SK-N-MC (cell line): Measurements from ENCODE around the gene INTS6.

Experiments used
- DNase-seq: peaks from one replicate; pipeline ENCODE4 v3.0.0-alpha.2; 2011; ENCODE audit warnings: low read depth, low spot score
- H3K27ac ChIP-seq: fragments of 200-600 bp; sonication (generic); 2 replicates; pipeline ENCODE4 v1.5.1; 2016; ENCODE audit warnings: mixed run types
- H3K36me3 ChIP-seq: fragments of 200-600 bp; sonication (generic); 2 replicates; pipeline ENCODE4 v1.6.1; 2017; ENCODE audit warnings: antibody characterized with exemption, low read length, mixed read lengths; ENCODE audit not compliant: insufficient read depth
- H3K4me3 ChIP-seq: fragments of 200-600 bp; sonication (generic); 2 replicates; pipeline ENCODE4 v1.5.1; 2016
- H3K9ac ChIP-seq: fragments of 200-600 bp; sonication (generic); 2 replicates; pipeline ENCODE4 v1.8.0; 2017; ENCODE audit warnings: mixed run types, mixed read lengths; ENCODE audit not compliant: insufficient read length
- H3K9me3 ChIP-seq: fragments of 200-600 bp; sonication (generic); 2 replicates; pipeline ENCODE4 v1.6.1; 2017; ENCODE audit warnings: low read depth, mild to moderate bottlenecking, antibody characterized with exemption, low read length, moderate library complexity, mixed read lengths
- EZH2 ChIP-seq: fragments of 200-600 bp; sonication (generic); IDR thresholded peaks from one replicate; pipeline ENCODE4 v1.6.1; 2017; ENCODE audit warnings: antibody characterized with exemption
- FOXP2 ChIP-seq: optimal IDR thresholded peaks from 2 replicates; pipeline ENCODE3; 2011; ENCODE audit warnings: mild to moderate bottlenecking, moderate library complexity; ENCODE audit not compliant: insufficient read depth; ENCODE audit errors: extremely low read length, control extremely low read depth
- POLR2AphosphoS5 ChIP-seq: IDR thresholded peaks from 2 replicates; pipeline ENCODE4 v1.6.1; 2012; ENCODE audit warnings: mild to moderate bottlenecking, low read depth, low read length, borderline replicate concordance

The INTS6 gene

DNA sequence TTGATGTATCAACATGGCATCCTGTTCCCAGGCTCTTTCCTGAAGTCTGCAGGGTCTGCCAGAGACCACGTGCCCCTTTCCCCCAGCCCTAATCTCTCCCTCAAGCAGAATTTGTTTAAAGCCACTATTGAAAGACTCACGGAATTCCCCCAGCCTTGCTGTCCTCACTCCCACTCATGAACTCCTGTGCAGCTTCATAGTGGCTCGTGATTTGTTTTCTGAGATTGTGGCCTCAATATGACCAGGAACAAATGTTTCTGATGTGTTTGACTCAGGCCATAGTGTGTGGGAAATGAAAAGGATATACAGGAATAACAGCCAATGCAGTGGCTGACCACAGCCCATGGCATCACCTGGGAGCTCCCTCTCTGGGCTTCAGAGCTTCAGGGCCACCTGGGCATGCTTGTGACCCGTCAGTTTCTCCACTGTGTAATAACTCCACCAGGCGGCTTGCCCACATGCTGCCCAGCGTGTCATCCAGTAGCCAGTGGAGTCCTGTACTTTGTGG lies 121.4 kb downstream of the INTS6 start:
- Histone ChIP-seq H3K4me3 (no peak overlapping the region), H3K9ac (no peak overlapping the region), H3K36me3 (no peaks in the 10 kb centered on the region), H3K27ac (no peak overlapping the region), H3K9me3 (no peaks in the 10 kb centered on the region)
- TF ChIP-seq POLR2AphosphoS5 (no peak), FOXP2 (no peak), EZH2 (no peak)
- no peak for DNase-seq

DNA sequence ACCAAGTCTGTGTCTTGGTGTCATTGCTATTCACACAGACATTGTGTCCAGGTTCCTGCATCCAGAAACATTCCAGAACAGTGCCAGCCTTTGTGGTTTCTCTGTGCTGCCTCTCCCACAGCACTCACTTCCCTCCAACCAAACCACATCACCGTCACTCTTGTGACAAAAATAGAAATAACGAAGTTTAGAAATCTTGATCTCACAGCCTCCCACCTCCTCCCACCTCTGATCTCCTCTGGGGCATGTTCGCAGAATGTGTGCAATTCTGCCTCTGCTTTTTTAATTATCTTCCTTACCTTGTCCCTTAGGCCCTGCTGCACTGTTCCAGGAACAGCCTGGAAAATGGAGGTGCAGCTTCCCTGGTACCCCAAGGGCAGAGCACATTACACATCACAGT lies 122.0 kb downstream of the INTS6 start:
- H3K9me3 ChIP-seq = no peaks in the 10 kb centered on the region
- no peak overlapping the region for H3K27ac ChIP-seq
- H3K4me3 ChIP-seq = no peak overlapping the region
- DNase-seq = no peak
- H3K9ac ChIP-seq = no peak overlapping the region
- TF ChIP-seq EZH2 (no peak), POLR2AphosphoS5 (no peak), FOXP2 (no peak)
- H3K36me3 ChIP-seq = no peaks in the 10 kb centered on the region

DNA sequence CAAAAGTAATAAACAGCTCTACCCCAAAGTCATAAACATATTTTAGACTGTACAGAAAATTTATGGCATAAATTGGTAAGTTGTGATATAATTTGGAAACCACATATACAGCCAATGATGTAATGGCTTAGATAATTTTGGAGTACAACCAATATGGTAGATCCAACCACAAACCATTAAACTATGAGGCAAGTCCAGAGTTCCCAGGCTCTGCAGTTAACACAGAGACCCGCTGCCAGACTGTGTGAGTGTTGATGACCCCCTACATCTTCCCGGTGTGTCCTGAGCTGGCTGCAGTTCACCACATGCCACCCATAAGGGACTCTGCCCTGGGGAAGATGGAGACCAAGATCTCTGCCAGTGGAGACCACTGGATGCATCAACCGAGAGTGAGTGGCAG lies 123.2 kb downstream of the INTS6 start:
- TF ChIP-seq POLR2AphosphoS5 (no peak), FOXP2 (no peak), EZH2 (no peak)
- Histone ChIP-seq H3K9me3 (no peaks in the 10 kb centered on the region), H3K9ac (no peak overlapping the region), H3K27ac (no peak overlapping the region), H3K4me3 (no peak overlapping the region), H3K36me3 (no peaks in the 10 kb centered on the region)
- no peak for DNase-seq

DNA sequence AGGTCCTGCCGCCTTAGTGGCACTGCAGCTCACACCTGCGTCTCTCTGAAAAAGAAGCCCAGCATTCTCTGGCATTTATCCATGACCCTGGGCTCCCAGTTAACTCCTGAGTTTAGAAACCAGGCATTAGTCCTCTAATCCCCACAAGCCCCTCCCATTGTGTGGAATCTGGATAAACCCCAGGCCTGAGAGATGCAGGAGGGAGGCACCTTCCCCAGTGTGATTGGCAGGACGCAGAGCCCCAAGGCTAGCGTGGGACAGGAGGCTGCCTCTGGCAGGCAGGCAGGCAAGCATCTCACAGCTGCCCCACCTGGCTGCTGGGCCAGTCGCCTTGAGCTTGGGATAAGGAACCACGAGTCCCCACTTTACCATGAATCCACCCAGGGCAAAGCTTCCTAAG lies 124.3 kb downstream of the INTS6 start:
- Histone ChIP-seq H3K27ac (no peak overlapping the region), H3K9ac (no peak overlapping the region), H3K9me3 (no peaks in the 10 kb centered on the region), H3K36me3 (no peaks in the 10 kb centered on the region), H3K4me3 (no peak overlapping the region)
- no peak for DNase-seq
- TF ChIP-seq POLR2AphosphoS5 (no peak), FOXP2 (no peak), EZH2 (no peak)

DNA sequence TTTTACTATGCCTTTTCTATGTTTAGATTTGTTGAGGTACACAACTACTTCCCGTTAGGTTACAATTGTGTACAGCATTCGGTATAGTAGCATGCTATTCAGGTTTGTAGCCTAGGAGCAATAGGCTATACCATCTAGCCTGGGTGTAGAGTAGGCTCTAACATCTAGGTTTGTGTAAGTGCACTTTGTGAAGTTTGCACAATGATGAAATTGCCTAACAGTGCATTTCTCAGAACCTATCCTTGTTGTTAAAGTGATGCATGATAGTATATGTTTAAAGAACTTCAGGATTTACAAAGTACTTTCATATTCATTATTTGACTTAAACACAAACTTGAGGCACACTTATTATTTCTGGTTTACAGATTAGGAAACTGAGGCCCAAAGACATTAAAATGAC lies 124.9 kb downstream of the INTS6 start:
- no peak overlapping the region for H3K27ac ChIP-seq
- H3K4me3 ChIP-seq = no peak overlapping the region
- no peak overlapping the region for H3K9ac ChIP-seq
- no peak for DNase-seq
- TF ChIP-seq FOXP2 (no peak), EZH2 (no peak), POLR2AphosphoS5 (no peak)
- H3K9me3 ChIP-seq = no peaks in the 10 kb centered on the region
- H3K36me3 ChIP-seq = no peaks in the 10 kb centered on the region

DNA sequence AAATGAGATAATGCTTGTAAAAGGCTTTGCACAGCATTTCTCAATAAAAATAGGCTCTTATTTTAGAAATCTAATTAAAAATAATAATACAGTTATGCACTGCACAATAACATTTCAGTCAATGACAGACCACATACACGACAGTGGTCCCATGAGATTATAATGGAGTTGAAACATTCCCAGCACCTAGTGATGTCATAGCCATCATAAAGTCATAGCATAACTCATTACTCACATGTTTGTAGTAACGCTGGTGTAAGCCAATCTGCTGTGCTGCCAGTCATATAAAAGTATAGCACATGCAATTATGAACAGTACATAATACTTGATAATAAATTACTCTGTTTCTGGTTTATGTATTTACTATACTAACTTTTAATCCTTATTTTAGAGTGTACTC lies 126.1 kb downstream of the INTS6 start:
- H3K9me3 ChIP-seq = no peaks in the 10 kb centered on the region
- no peak for DNase-seq
- no peaks in the 10 kb centered on the region for H3K36me3 ChIP-seq
- no peak overlapping the region for H3K27ac ChIP-seq
- no peak overlapping the region for H3K4me3 ChIP-seq
- no peak overlapping the region for H3K9ac ChIP-seq
- TF ChIP-seq EZH2 = no peak
- TF ChIP-seq FOXP2 = no peak
- TF ChIP-seq POLR2AphosphoS5 = no peak

DNA sequence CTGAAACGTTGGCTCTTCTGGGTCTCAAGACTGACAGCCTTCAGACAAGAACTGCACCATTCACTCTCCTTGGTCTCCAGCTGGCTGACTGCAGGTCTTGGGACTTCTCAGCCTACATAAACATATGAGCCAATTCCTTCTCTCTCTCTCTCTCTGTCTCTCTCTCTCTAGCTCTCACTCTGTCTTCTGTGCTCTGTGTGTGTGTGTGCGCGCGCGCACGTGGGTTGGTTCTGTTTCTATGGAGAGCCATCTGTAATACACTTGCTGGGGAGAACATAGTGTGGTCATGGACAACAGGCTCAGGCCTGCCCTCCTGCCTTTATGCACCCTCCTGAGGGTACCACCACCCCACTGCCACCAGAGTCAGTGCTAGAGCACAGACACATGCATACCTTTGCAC lies 127.0 kb downstream of the INTS6 start:
- Histone ChIP-seq H3K4me3 (no peak overlapping the region), H3K9me3 (no peaks in the 10 kb centered on the region), H3K36me3 (no peaks in the 10 kb centered on the region), H3K9ac (no peak overlapping the region), H3K27ac (no peak overlapping the region)
- no peak for TF ChIP-seq FOXP2
- no peak for TF ChIP-seq POLR2AphosphoS5
- TF ChIP-seq EZH2 = no peak
- no peak for DNase-seq

DNA sequence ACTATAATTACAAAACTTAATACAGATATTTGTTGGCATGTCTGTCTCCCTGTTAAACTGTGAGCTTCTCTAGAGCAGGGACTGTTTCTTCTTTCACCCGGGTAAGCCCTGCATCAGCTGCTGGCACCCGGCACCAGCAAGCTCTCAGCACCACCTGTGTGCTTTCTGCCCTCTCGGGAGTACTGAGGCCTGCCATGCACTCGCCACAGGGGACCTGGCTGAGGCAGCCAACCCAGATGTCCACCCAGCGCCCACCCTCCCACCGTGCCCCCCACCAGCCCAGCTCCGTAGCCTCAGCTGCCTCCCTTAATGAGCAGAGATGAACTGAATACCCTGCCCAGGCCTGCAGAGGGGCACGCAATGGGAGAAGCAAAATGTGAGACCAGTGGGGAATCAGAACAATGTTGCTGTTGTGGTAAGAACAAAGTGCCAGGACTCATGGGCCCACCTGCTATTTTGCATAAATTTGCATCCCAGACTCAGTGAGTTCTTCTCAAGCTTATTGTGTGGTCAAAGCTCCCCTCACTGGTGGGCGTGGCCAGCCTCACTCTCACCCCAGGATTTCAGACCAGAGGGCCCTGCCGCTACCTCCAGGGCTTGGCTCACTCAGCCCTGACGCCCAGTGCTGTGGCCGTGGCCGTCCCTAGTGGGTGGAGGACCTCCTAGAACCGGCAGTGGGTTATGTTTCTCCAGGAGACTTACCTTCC lies 128.0 kb downstream of the INTS6 start:
- H3K27ac ChIP-seq = no peak overlapping the region
- no peak for DNase-seq
- no peak overlapping the region for H3K9ac ChIP-seq
- H3K9me3 ChIP-seq = no peaks in the 10 kb centered on the region
- TF ChIP-seq POLR2AphosphoS5 (no peak), EZH2 (no peak), FOXP2 (no peak)
- no peak overlapping the region for H3K4me3 ChIP-seq
- no peaks in the 10 kb centered on the region for H3K36me3 ChIP-seq
